22Rv1 (cell line): ENCODE measurements around the gene SLC27A1.

ENCODE experiments used
- H3K27ac ChIP-seq: fragments of 450-650 bp; 2 replicates; pipeline ENCODE4 v1.5.1; 2017
- CTCF ChIP-seq: fragments of 450-650 bp; IDR thresholded peaks from 2 replicates; pipeline ENCODE4 v1.5.1; 2017; ENCODE audit warnings: mild to moderate bottlenecking
- ZFX ChIP-seq: fragments of 450-650 bp; IDR thresholded peaks from 2 replicates; pipeline ENCODE4 v1.6.1; 2017; ENCODE audit warnings: antibody characterized with exemption, borderline replicate concordance

Gene SLC27A1

DNA sequence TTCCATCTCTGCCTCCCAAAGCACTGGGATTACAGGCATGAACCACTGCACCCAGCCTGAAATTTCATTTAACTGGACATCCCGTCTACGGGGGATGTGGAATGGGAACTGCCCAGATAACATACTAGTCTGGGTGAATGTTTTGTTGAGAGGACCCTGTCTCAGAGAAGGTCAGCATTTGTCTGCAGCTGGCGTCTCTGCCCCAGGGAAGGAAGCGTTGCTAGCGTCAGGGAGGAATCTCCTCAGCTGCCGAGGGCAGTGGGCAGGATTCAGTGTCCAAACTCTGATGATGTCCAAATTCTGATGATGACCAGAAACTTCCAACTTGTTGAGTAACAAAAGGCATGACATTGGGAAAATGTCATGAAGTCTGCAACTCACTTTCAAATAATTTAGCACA is 12.7 kb upstream of the SLC27A1 start:
- H3K27ac ChIP-seq, result no peak overlapping the region
- TF ChIP-seq CTCF, result no peak
- TF ChIP-seq ZFX, result no peak

GRCh38 chr19:17458970-17459369 is 11.4 kb upstream of the SLC27A1 start:
- TF ChIP-seq CTCF (no peak), ZFX (no peak)
- H3K27ac ChIP-seq, result no peak overlapping the region

DNA sequence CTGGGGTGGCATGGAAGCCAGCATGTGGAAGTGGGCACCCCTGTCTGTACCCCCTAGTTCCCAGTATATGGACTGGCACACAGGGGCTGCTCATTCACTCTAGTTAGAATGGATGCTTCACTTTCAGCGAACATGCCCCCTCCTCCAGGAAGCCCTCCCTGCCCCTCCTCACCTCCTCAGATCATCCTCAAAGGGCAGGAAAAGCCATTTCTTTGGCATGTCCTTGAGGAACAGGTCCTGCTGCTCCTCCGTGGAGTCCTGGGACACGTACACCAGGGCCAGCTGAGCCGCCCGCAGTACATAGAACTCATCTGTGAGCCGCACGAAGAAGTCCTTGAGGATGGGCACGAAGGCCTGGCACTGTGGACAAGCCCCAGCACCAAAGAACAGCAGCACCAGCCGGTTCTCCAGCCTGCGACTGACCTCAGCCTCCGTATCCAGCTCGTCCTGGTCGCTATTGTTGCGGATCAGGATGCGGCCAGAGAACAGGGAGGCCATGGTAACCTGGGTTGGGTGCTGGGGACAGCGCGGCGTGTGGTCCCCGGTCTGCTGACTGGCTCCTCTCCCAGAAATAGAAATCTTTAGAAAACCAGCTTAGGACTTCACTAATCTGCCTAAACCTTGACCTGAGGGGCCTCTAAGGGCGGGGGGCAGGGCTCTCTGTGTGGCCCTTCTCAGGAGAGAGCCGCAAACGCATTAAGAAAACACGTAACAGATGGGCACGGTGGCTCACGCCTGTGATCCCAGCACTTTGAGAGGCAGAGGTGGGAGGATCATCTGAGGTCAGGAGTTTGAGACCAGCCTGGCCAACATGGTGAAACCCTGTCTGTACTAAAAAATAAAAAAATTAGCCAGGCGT is 9.7 kb upstream of the SLC27A1 start, which contains the start of gene NXNL1:
TSS of gene NXNL1 (minus strand) at position 555 of the 859 bp plus-strand sequence. CDS start at position 498, 57 bp downstream.
- no peak within 1 kb of the TSS for H3K27ac ChIP-seq
- TF ChIP-seq ZFX, result no peak
- no peak for TF ChIP-seq CTCF

DNA sequence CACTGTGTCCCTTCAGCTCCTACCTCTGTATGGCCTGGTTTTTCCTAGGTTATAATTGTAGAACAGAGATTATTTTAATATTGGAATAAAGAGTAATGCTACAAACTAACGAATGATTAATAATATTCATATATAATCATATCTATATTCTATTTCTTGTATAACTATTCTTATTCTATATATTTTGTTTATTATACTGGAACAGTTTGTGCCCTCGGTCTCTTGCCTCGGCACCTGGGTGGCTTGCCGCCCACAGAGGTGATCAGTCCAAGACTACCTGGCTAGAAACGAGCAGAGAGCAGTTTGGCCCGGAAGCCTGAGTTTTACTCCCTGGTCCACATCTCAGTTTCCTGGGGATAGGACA is 3.9 kb upstream of the SLC27A1 start:
- no peak for TF ChIP-seq ZFX
- peak; percentile 56 for TF ChIP-seq CTCF
- peak overlapping the region; percentile 83 for H3K27ac ChIP-seq

DNA sequence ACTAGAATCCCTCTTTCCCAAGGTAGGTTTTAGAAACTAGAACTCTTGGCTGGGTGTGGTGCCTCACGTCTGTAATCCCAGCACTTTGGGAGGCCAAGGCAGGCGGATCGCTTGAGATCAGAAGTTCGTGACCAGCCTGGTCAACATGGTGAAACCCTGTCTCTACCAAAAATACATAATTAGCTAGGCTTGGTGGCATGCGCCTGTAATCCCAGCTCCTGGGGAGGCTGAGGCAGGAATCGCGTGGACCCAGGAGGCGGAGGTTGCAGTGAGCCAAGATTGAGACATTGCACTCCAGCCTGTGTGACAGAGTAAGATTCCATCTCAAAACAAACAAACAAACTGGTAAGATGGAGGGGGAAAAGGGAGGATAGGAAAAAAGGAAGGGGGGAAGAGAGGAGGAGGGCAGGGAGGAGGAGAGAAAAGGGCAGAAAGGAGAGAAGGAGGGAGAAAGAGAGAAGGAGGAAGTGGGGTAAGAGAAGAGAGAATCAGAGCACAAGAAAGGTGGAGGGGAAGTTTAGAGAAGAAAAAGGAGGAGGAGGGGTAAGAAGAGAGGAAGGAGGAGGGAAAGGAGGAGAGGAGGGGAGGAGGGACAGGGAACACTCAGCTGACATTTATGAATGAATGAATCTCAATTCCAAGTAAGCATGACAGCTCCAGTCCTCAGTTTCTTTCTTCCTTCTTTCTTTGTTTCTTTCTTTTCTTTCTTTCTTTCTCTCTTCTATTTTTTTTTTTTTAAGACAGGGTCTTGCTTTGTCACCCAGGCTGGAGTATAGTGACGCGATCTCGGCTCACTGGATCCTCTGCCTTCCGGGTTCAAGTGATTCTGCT is 2.6 kb upstream of the SLC27A1 start:
- peak overlapping the region; percentile 83 for H3K27ac ChIP-seq
- no peak for TF ChIP-seq CTCF
- TF ChIP-seq ZFX, result no peak

DNA sequence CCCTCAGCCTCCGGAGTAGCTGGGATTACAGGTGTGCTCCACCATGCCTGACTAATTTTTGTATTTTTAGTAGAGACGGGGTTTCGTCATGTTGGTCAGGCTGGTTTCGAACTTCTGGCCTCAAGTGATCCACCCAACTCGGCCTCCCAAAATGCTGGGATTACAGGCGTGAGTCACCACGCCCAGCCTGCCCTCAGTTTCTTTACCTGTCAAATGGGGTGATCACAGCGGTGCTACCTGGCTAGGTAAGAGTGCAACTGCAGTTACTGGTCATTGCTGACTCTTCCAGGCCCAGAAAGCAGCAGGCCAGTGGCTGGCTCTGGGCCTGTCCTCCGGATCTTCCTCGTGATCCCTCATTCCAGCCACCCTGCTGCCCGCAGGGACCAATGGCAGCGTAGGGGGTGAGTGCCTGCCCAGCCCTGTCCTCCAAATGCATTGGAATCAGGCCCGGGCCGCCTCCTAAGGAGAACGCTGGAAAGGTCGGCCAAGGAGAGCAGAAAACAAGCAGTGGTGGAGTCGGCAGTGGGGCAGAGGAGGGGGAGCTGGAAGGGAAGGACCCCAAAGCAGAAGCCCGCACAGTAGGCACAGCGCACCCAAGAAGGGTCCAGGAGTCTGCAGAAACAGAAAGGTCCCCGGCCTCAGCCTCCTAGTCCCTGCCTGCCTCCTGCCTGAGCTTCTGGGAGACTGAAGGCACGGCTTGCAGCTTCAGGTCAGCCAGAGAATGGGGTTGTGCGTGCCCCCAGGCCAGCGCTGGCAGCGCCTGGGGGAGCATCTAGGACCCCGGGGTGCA is 1.8 kb upstream of the SLC27A1 start:
- peak overlapping the region; percentile 83 for H3K27ac ChIP-seq
- no peak for TF ChIP-seq ZFX
- no peak for TF ChIP-seq CTCF
